ENCODE measurements around the gene RUNX3. TPM values are rescaled to one million over a fixed set of nuclear protein-coding genes. Genes with fewer than 3 reads are reported as not detected.

The RUNX3 gene
- total and polyA plus RNA-seq, 4 donors = 0.43 to 1.1 (median 0.88) TPM

DNA sequence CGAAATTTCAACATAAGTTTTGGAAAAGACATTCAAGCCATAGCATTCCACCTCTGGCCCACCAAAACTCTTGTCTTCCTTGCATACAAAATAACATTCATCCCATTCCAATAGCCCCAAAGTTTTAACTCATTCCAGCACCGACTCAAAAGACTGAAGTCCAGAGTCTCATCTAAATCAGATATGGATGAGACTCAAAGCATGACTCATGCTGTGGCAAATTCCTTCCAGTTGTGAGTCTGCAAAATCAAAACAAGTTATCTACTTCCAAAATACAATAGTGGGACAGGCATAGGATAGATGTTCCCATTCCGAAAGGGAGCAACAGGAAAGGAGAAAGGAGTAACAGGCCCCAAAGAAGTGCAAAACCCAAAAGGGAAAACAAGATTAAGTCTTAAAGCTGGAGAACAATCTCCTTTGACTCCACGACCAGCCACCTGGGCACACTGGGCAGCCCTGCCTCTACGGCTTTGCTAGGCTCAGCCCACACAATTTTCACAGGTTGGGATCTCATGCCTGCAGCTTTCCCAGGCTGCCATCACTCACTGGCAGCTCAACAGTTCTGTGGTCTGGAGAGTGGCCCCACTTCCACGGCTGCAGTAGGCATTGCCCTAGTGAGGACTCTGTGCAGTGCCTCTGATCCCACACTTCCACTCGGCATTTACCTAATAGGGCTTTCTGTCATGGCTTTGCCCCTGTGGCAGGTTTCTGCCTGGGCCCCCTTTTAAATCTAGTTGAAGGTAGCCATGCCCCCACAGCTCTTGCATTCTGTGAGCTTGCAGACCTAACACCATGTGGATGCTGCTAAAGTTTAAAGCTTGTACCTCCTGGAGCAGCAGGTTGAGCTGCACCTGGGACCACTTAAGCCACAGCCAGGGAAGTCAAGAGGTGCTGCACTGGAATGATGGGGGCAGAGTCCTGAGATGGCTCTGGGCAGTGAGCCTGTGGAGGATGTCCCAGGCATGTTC is 51.0 kb downstream of the RUNX3 start:
- Histone ChIP-seq H3K4me3 (ENCODE audit: low read depth in 1 of 3, low read length in 3 of 3) (no peak overlapping the region), H3K27ac (ENCODE audit: low read depth in 1 of 2, low read length in 2 of 2) (no peak overlapping the region), H3K9ac (ENCODE audit: low read depth in 1 of 2, low read length in 2 of 2) (no peak overlapping the region), H3K4me1 (ENCODE audit: control insufficient read depth in 4 of 4, insufficient read depth in 4 of 4, low read length in 3 of 4) (no peaks in the 10 kb centered on the region), H3K9me3 (ENCODE audit: control insufficient read depth in 4 of 4, low read length in 3 of 4) (no peaks in the 10 kb centered on the region), H3K36me3 (ENCODE audit: control insufficient read depth in 4 of 4, insufficient read depth in 3 of 4, low read depth in 1 of 4, low read length in 3 of 4) (no peaks in the 10 kb centered on the region), H3K27me3 (ENCODE audit: control insufficient read depth in 4 of 4, insufficient read depth in 4 of 4, low read length in 3 of 4) (no peaks in the 10 kb centered on the region)
- no peak for DNase-seq (ENCODE audit: low spot score)
- 87% methylated on average over 7 of the region's 7 CpGs for WGBS
- TF ChIP-seq HNF4G (IDR thresholded peaks at IDR 0.05) (no peak), HNF4A (conservative IDR thresholded peaks at IDR 0.05) (no peak), YY1 (IDR thresholded peaks at IDR 0.05) (no peak), JUND (IDR thresholded peaks at IDR 0.05) (no peak), TAF1 (conservative IDR thresholded peaks at IDR 0.05) (no peak), RXRA (IDR thresholded peaks at IDR 0.05) (no peak), SP1 (IDR thresholded peaks at IDR 0.05) (no peak), EGR1 (IDR thresholded peaks at IDR 0.05; ENCODE audit: low read depth in 2 of 2) (no peak), FOXA2 (IDR thresholded peaks at IDR 0.05) (no peak), RAD21 (IDR thresholded peaks at IDR 0.05) (no peak), NR2F2 (IDR thresholded peaks at IDR 0.05) (no peak), FOXA1 (IDR thresholded peaks at IDR 0.05) (no peak)
- TF ChIP-seq, protein P1, sequence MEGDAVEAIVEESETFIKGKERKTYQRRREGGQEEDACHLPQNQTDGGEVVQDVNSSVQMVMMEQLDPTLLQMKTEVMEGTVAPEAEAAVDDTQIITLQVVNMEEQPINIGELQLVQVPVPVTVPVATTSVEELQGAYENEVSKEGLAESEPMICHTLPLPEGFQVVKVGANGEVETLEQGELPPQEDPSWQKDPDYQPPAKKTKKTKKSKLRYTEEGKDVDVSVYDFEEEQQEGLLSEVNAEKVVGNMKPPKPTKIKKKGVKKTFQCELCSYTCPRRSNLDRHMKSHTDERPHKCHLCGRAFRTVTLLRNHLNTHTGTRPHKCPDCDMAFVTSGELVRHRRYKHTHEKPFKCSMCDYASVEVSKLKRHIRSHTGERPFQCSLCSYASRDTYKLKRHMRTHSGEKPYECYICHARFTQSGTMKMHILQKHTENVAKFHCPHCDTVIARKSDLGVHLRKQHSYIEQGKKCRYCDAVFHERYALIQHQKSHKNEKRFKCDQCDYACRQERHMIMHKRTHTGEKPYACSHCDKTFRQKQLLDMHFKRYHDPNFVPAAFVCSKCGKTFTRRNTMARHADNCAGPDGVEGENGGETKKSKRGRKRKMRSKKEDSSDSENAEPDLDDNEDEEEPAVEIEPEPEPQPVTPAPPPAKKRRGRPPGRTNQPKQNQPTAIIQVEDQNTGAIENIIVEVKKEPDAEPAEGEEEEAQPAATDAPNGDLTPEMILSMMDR (IDR thresholded peaks at IDR 0.05; ENCODE audit: low read depth, low read length, missing input control) = no peak
- TF ChIP-seq, protein P2, sequence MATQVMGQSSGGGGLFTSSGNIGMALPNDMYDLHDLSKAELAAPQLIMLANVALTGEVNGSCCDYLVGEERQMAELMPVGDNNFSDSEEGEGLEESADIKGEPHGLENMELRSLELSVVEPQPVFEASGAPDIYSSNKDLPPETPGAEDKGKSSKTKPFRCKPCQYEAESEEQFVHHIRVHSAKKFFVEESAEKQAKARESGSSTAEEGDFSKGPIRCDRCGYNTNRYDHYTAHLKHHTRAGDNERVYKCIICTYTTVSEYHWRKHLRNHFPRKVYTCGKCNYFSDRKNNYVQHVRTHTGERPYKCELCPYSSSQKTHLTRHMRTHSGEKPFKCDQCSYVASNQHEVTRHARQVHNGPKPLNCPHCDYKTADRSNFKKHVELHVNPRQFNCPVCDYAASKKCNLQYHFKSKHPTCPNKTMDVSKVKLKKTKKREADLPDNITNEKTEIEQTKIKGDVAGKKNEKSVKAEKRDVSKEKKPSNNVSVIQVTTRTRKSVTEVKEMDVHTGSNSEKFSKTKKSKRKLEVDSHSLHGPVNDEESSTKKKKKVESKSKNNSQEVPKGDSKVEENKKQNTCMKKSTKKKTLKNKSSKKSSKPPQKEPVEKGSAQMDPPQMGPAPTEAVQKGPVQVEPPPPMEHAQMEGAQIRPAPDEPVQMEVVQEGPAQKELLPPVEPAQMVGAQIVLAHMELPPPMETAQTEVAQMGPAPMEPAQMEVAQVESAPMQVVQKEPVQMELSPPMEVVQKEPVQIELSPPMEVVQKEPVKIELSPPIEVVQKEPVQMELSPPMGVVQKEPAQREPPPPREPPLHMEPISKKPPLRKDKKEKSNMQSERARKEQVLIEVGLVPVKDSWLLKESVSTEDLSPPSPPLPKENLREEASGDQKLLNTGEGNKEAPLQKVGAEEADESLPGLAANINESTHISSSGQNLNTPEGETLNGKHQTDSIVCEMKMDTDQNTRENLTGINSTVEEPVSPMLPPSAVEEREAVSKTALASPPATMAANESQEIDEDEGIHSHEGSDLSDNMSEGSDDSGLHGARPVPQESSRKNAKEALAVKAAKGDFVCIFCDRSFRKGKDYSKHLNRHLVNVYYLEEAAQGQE (IDR thresholded peaks at IDR 0.05) = no peak
- TF ChIP-seq, protein P3, sequence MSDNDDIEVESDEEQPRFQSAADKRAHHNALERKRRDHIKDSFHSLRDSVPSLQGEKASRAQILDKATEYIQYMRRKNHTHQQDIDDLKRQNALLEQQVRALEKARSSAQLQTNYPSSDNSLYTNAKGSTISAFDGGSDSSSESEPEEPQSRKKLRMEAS (IDR thresholded peaks at IDR 0.05) = no peak
- TF ChIP-seq, protein P4, sequence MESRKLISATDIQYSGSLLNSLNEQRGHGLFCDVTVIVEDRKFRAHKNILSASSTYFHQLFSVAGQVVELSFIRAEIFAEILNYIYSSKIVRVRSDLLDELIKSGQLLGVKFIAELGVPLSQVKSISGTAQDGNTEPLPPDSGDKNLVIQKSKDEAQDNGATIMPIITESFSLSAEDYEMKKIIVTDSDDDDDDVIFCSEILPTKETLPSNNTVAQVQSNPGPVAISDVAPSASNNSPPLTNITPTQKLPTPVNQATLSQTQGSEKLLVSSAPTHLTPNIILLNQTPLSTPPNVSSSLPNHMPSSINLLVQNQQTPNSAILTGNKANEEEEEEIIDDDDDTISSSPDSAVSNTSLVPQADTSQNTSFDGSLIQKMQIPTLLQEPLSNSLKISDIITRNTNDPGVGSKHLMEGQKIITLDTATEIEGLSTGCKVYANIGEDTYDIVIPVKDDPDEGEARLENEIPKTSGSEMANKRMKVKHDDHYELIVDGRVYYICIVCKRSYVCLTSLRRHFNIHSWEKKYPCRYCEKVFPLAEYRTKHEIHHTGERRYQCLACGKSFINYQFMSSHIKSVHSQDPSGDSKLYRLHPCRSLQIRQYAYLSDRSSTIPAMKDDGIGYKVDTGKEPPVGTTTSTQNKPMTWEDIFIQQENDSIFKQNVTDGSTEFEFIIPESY (IDR thresholded peaks at IDR 0.05) = no peak
- TF ChIP-seq, protein P5, sequence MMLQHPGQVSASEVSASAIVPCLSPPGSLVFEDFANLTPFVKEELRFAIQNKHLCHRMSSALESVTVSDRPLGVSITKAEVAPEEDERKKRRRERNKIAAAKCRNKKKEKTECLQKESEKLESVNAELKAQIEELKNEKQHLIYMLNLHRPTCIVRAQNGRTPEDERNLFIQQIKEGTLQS (IDR thresholded peaks at IDR 0.05) = no peak
